ENCODE data around the gene PCNX2. TPM values are rescaled to one million over a fixed set of nuclear protein-coding genes. Genes with fewer than 3 reads are reported as not detected.
A peak's percentile ranks its signal among the peaks of the same experiment; 100 is the strongest.

The PCNX2 gene
- total and polyA plus RNA-seq, 3 donors from 2014 or later, result 8.4 to 28.9 (median 27.6) TPM

GRCh38 chr1:233252441-233252840 is 43.1 kb downstream of the PCNX2 start:
- H3K4me3 ChIP-seq, result no peak overlapping the region
- H3K9me3 ChIP-seq, result no peaks in the 10 kb centered on the region
- no peaks in the 10 kb centered on the region for H3K27me3 ChIP-seq
- H3K27ac ChIP-seq, result no peak overlapping the region
- no peaks in the 10 kb centered on the region for H3K36me3 ChIP-seq (ENCODE audit: low read depth, missing control alignments)
- no peaks in the 10 kb centered on the region for H3K4me1 ChIP-seq
- 28 to 44% methylated on average over 2 of the region's 2 CpGs for WGBS, 2 donors
- DNase-seq, result peak; percentile 44
- TF ChIP-seq CTCF (IDR thresholded peaks at IDR 0.05) (no peak), POLR2A (IDR thresholded peaks at IDR 0.05) (no peak)
- intact Hi-C loops (cut with DNase I; ENCODE audit: low total_unique reads), result no loop called here

GRCh38 chr1:233251201-233251720 is 44.3 kb downstream of the PCNX2 start:
- no peaks in the 10 kb centered on the region for H3K9me3 ChIP-seq
- WGBS, 2 donors, result 92 to 94% methylated on average over 4 of the region's 4 CpGs
- no peak overlapping the region for H3K4me3 ChIP-seq
- DNase-seq, result no peak
- TF ChIP-seq POLR2A (IDR thresholded peaks at IDR 0.05), result no peak
- no peak for TF ChIP-seq CTCF (IDR thresholded peaks at IDR 0.05)
- no peak overlapping the region for H3K27ac ChIP-seq
- H3K36me3 ChIP-seq (ENCODE audit: low read depth, missing control alignments), result no peaks in the 10 kb centered on the region
- intact Hi-C loops (cut with DNase I; ENCODE audit: low total_unique reads), result no loop called here
- H3K4me1 ChIP-seq, result no peaks in the 10 kb centered on the region
- no peaks in the 10 kb centered on the region for H3K27me3 ChIP-seq

- no peak for TF ChIP-seq CTCF (IDR thresholded peaks at IDR 0.05)
- TF ChIP-seq POLR2A (IDR thresholded peaks at IDR 0.05), result no peak
- 97% methylated on average over 6 of the region's 6 CpGs for WGBS, 2 donors
- no peak for DNase-seq
- Histone ChIP-seq H3K36me3 (ENCODE audit: low read depth, missing control alignments) (no peaks in the 10 kb centered on the region), H3K4me3 (no peak overlapping the region), H3K27me3 (no peaks in the 10 kb centered on the region), H3K9me3 (no peaks in the 10 kb centered on the region), H3K4me1 (no peaks in the 10 kb centered on the region), H3K27ac (no peak overlapping the region)
- intact Hi-C loops (cut with DNase I; ENCODE audit: low total_unique reads), result loop anchor here (10.0 kb wide), 1 partner anchor 613 kb away; the partner anchor contains the start of gene SIPA1L2
Measured at GRCh38 chr1:233248014-233248413, 47.5 kb downstream of the PCNX2 start.

GRCh38 chr1:233246965-233247364 is 48.6 kb downstream of the PCNX2 start:
- Histone ChIP-seq H3K36me3 (ENCODE audit: low read depth, missing control alignments) (no peaks in the 10 kb centered on the region), H3K9me3 (no peaks in the 10 kb centered on the region), H3K27ac (no peak overlapping the region), H3K4me1 (no peaks in the 10 kb centered on the region), H3K27me3 (no peaks in the 10 kb centered on the region), H3K4me3 (no peak overlapping the region)
- intact Hi-C loops (cut with DNase I; ENCODE audit: low total_unique reads), result loop anchor here (10.0 kb wide), 1 partner anchor 612 kb away; the partner anchor contains the start of gene SIPA1L2
- TF ChIP-seq CTCF (IDR thresholded peaks at IDR 0.05) (no peak), POLR2A (IDR thresholded peaks at IDR 0.05) (no peak)
- DNase-seq, result no peak
- WGBS, 2 donors, result 92 to 96% methylated on average over 5 of the region's 5 CpGs

- Histone ChIP-seq H3K27me3 (no peaks in the 10 kb centered on the region), H3K4me1 (no peaks in the 10 kb centered on the region), H3K36me3 (ENCODE audit: low read depth, missing control alignments) (no peaks in the 10 kb centered on the region), H3K4me3 (no peak overlapping the region), H3K27ac (no peak overlapping the region), H3K9me3 (no peaks in the 10 kb centered on the region)
- intact Hi-C loops (cut with DNase I; ENCODE audit: low total_unique reads), result loop anchor here (10.0 kb wide), 1 partner anchor 610 kb away; the partner anchor contains the start of gene SIPA1L2
- DNase-seq, result no peak
- TF ChIP-seq POLR2A (IDR thresholded peaks at IDR 0.05) (no peak), CTCF (IDR thresholded peaks at IDR 0.05) (no peak)
- WGBS, 2 donors, result 90 to 95% methylated on average over 8 of the region's 8 CpGs
Measured at GRCh38 chr1:233245191-233245765, 50.2 kb downstream of the PCNX2 start.

Measured in testis (tissue), 3 donors.